ENCODE results near the gene KLHDC2. TPM values are rescaled to one million over a fixed set of nuclear protein-coding genes. Genes with fewer than 3 reads are reported as not detected.
"Not testable (repeated sequence)": the region's sequence is repeated elsewhere in the genome, so short reads cannot be mapped to it uniquely, and the experiment has no call there.

The KLHDC2 gene
- total RNA-seq, 2 experiments from 2014 or later: 24.9 to 25.5 TPM

GRCh38 chr14:49761839-49762551, 6.0 kb upstream of the KLHDC2 start:
- Mint-ChIP-seq H3K36me3 (ENCODE audit: low read depth) (no peaks in the 10 kb centered on the region), H3K9me3 (ENCODE audit: insufficient read depth) (no peaks in the 10 kb centered on the region), H3K27me3 (ENCODE audit: low read depth) (peaks cover 9% of the 10 kb centered on the region), H3K27ac (no peak overlapping the region), H3K4me1 (ENCODE audit: low read depth) (peaks cover 4% of the 10 kb centered on the region), H3K4me3 (no peak overlapping the region)
- no peak for ATAC-seq
- CTCF ChIA-PET: no interaction called here
- DNase-seq: no peak
- POLR2A ChIA-PET: interaction anchor here (1.0 kb wide), 1 partner anchor 176 kb away, joined by 3 read pairs; the partner anchor contains the start of gene RPS29

DNA sequence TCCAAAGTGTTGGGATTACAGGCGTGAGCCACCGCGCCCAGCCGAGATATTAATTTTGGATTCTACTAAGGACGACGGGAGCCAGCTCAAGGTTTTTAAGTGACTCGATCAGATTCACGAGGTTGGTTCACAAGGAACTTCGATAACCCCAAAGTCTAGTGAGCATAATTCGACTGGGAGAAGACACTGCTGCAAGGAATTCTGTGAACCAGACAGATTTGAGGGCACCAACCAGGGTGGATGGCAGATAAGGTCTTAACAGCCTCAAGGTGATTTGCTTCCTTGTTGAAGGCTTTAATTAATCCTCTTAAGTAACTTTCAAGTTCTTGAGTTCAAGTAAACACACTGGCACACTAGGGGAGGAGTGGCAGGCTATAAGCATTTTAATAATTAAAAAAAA, 1.1 kb upstream of the KLHDC2 start:
- no peaks in the 10 kb centered on the region for H3K27me3 Mint-ChIP-seq (ENCODE audit: low read depth)
- peak overlapping the region; percentile 82 for H3K4me3 Mint-ChIP-seq
- DNase-seq: no peak
- peaks cover 6% of the 10 kb centered on the region for H3K36me3 Mint-ChIP-seq (ENCODE audit: low read depth)
- H3K4me1 Mint-ChIP-seq (ENCODE audit: low read depth): peaks cover 26% of the 10 kb centered on the region
- ChIA-PET POLR2A (interaction anchor here (0.6 to 3.0 kb wide), 13 partner anchors 9 to 187 kb away, joined by 3 to 31 read pairs (median 4); partner anchors contain the start of genes DNAAF2, KLHDC1, LRR1 and MGAT2), CTCF (interaction anchor here (0.5 to 7.2 kb wide), 13 partner anchors 15 to 1094 kb away, joined by 3 to 48 read pairs (median 4); partner anchors contain the start of genes DNAAF2, MGAT2, NEMF and POLE2)
- no peak for ATAC-seq
- H3K9me3 Mint-ChIP-seq (ENCODE audit: insufficient read depth): no peaks in the 10 kb centered on the region
- peak overlapping the region; percentile 99 for H3K27ac Mint-ChIP-seq

DNA sequence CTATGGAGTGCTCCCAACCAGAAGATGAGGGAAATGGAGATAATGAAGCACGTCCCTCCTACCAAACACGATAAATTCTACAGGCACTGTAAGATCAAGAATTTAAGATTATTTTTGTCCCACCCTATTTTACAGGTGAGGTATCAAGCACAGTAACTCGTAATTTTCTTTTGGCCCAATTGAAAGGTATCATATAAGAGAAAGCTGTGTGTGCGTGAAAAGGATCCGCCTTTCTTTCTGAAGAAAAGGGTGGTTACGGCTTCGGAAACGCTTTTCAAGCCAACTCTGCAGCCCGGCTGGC, 733 bp upstream of the KLHDC2 start:
- no peak for DNase-seq
- no peaks in the 10 kb centered on the region for H3K9me3 Mint-ChIP-seq (ENCODE audit: insufficient read depth)
- H3K27me3 Mint-ChIP-seq (ENCODE audit: low read depth): no peaks in the 10 kb centered on the region
- ATAC-seq: no peak
- H3K36me3 Mint-ChIP-seq (ENCODE audit: low read depth): peaks cover 6% of the 10 kb centered on the region
- ChIA-PET CTCF (interaction anchor here (0.5 to 7.2 kb wide), 16 partner anchors 13 to 1093 kb away, joined by 3 to 48 read pairs (median 4); partner anchors contain the start of genes DNAAF2, MGAT2, NEMF and POLE2), POLR2A (interaction anchor here (0.6 to 3.0 kb wide), 14 partner anchors 9 to 234 kb away, joined by 3 to 31 read pairs (median 4); partner anchors contain the start of genes DNAAF2, KLHDC1, LRR1 and MGAT2)
- H3K4me1 Mint-ChIP-seq (ENCODE audit: low read depth): peaks cover 26% of the 10 kb centered on the region
- peak overlapping the region; percentile 99 for H3K27ac Mint-ChIP-seq
- peak overlapping the region; percentile 82 for H3K4me3 Mint-ChIP-seq

DNA sequence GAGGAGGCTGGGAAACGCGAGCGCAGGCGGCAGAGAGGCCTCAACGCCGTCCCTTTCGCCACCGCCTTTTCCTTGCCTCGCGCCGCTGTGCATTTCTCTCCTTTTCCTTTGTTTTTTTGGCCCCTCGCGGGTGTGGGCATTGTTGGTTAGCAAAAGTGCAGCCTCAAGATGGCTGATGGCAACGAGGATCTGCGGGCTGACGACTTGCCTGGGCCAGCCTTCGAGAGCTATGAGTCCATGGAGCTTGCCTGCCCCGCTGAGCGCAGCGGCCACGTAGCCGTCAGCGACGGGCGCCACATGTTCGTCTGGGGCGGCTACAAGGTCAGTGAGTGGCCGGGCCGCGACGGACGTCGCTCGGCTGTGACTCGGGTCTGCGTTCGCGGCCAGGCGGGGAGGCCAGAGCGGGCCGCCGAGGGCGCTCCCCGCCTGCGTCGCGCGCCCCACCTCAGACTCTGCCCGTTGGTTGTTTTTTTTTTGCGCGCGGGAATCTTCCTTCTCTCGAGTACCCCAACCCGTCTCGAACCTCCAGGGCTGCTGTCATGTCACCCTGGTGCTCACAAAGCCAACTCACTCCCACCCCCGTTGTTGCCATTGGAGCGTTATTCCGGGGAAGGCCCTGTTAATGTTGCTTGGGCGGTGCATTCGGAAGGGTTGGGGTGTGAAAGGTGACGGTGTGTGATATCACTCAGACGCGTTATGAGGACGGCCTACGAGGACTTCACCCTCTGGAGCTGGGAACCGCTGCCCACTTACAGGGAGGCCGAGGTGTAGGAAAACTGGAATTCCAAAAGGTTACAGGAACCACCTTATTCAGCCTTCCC, 558 bp downstream of the KLHDC2 start:
- peak overlapping the region; percentile 99 for H3K27ac Mint-ChIP-seq
- POLR2A ChIA-PET: interaction anchor here (0.6 to 3.0 kb wide), 27 partner anchors 7 to 763 kb away, joined by 3 to 31 read pairs (median 4); partner anchors contain the start of genes DNAAF2, KLHDC1, LRR1 and MGAT2
- CTCF ChIA-PET: interaction anchor here (0.6 to 7.2 kb wide), 15 partner anchors 11 to 148 kb away, joined by 3 to 48 read pairs (median 4); partner anchors contain the start of genes DNAAF2, KLHDC1, MGAT2 and NEMF

DNA sequence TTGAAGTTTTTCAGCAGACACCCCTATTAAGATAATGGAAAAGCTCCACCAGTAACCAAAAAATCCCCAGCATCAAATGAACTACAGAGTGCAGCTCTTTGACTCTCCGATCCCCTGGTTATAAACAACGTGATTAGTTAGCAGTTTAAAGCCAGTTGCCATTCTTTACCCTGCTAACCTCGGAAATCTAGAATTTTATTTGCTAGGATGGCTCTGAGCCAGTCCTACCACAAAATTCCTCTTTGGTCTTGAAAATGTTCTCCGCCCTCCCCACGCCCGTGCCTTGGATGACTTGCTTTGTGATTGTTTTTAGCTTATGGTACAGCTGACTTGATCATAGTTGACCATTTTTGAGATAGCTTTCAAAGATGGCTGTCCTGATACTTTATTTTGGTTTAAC, 1.2 kb downstream of the KLHDC2 start:
- H3K4me3 Mint-ChIP-seq: peak overlapping the region; percentile 98
- no peak for ATAC-seq
- H3K27ac Mint-ChIP-seq: peak overlapping the region; percentile 99
- H3K9me3 Mint-ChIP-seq (ENCODE audit: insufficient read depth): no peaks in the 10 kb centered on the region
- H3K4me1 Mint-ChIP-seq (ENCODE audit: low read depth): peaks cover 26% of the 10 kb centered on the region
- ChIA-PET CTCF (interaction anchor here (0.7 to 7.2 kb wide), 8 partner anchors 77 to 1472 kb away, joined by 3 to 48 read pairs (median 4); partner anchors contain the start of genes DNAAF2, KLHDC1 and NEMF), POLR2A (interaction anchor here (0.6 to 3.0 kb wide), 13 partner anchors 11 to 347 kb away, joined by 3 to 31 read pairs (median 6); partner anchors contain the start of genes DNAAF2, KLHDC1, LRR1 and MGAT2)
- peaks cover 6% of the 10 kb centered on the region for H3K36me3 Mint-ChIP-seq (ENCODE audit: low read depth)
- no peak for DNase-seq
- no peaks in the 10 kb centered on the region for H3K27me3 Mint-ChIP-seq (ENCODE audit: low read depth)

More for the DNA sequence above, 558 bp downstream of the KLHDC2 start:
- no peaks in the 10 kb centered on the region for H3K27me3 Mint-ChIP-seq (ENCODE audit: low read depth)
- peaks cover 26% of the 10 kb centered on the region for H3K4me1 Mint-ChIP-seq (ENCODE audit: low read depth)
- ATAC-seq: peak; percentile 43
- peak overlapping the region; percentile 98 for H3K4me3 Mint-ChIP-seq
- H3K9me3 Mint-ChIP-seq (ENCODE audit: insufficient read depth): no peaks in the 10 kb centered on the region
- H3K36me3 Mint-ChIP-seq (ENCODE audit: low read depth): peaks cover 6% of the 10 kb centered on the region
- peak; percentile 76 for DNase-seq

- Mint-ChIP-seq H3K27me3 (ENCODE audit: low read depth) (no peaks in the 10 kb centered on the region), H3K4me3 (peak overlapping the region; percentile 98), H3K27ac (peak overlapping the region; percentile 99), H3K9me3 (ENCODE audit: insufficient read depth) (no peaks in the 10 kb centered on the region), H3K4me1 (ENCODE audit: low read depth) (peaks cover 29% of the 10 kb centered on the region), H3K36me3 (ENCODE audit: low read depth) (peaks cover 10% of the 10 kb centered on the region)
- no peak for ATAC-seq
- DNase-seq: no peak
- POLR2A ChIA-PET: interaction anchor here (0.7 to 3.0 kb wide), 10 partner anchors 12 to 347 kb away, joined by 4 to 29 read pairs (median 8); partner anchors contain the start of genes KLHDC1, LRR1, MGAT2 and NEMF
- CTCF ChIA-PET: interaction anchor here (0.6 to 7.2 kb wide), 10 partner anchors 77 to 1472 kb away, joined by 3 to 48 read pairs (median 4); partner anchors contain the start of genes DNAAF2, KLHDC1, MGAT2 and NEMF
These were observed 1.7 kb downstream of the KLHDC2 start for GRCh38 chr14:49769581-49770211.

- Mint-ChIP-seq H3K9me3 (ENCODE audit: insufficient read depth) (no peaks in the 10 kb centered on the region), H3K27me3 (ENCODE audit: low read depth) (no peaks in the 10 kb centered on the region), H3K27ac (peak overlapping the region; percentile 39), H3K4me3 (peak overlapping the region; percentile 22), H3K36me3 (ENCODE audit: low read depth) (peaks cover 16% of the 10 kb centered on the region), H3K4me1 (ENCODE audit: low read depth) (peaks cover 34% of the 10 kb centered on the region)
- DNase-seq (no peak), ATAC-seq (no peak)
- CTCF ChIA-PET: interaction anchor here (0.6 to 7.2 kb wide), 5 partner anchors 92 to 550 kb away, joined by 3 to 48 read pairs (median 3); partner anchors contain the start of genes DNAAF2, MGAT2 and RPL36AL
- POLR2A ChIA-PET: interaction anchor here (0.7 to 2.5 kb wide), 2 partner anchors 82 to 184 kb away, joined by 5 to 10 read pairs; partner anchors contain the start of genes NEMF and RPS29
These were observed 2.4 kb downstream of the KLHDC2 start for GRCh38 chr14:49770212-49770817.

DNA sequence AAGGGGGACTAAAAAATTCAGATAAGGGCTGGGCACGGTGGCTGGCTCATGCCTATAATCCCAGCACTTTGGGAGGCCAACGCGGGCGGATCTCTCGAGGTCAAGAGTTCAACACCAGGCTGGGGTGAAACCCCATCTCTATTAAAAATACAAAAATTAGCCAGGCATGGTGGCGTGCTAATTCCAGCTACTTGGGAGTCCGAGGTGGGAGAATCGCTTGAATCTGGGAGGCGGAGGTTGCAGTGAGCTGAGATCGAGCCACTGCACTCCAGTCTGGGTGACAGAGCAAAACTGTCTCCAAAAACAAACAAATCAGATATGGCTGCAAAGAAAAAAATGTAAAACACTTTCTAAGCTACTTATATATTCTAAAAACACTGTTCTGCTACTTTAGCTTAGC, 3.7 kb downstream of the KLHDC2 start:
- H3K27me3 Mint-ChIP-seq (ENCODE audit: low read depth); ATAC-seq; H3K27ac Mint-ChIP-seq; H3K4me3 Mint-ChIP-seq; DNase-seq; H3K9me3 Mint-ChIP-seq (ENCODE audit: insufficient read depth): not testable (repeated sequence)
- peaks cover 34% of the 10 kb centered on the region for H3K4me1 Mint-ChIP-seq (ENCODE audit: low read depth)
- ChIA-PET POLR2A (interaction anchor here (1.0 kb wide), 1 partner anchor 9 kb away, joined by 3 read pairs; no protein-coding TSS in a partner anchor), CTCF (interaction anchor here (0.9 to 7.2 kb wide), 2 partner anchors 80 to 137 kb away, joined by 3 to 48 read pairs; partner anchors contain the start of genes DNAAF2 and NEMF)
- H3K36me3 Mint-ChIP-seq (ENCODE audit: low read depth): peaks cover 21% of the 10 kb centered on the region

GRCh38 chr14:49774106-49774505, 6.2 kb downstream of the KLHDC2 start:
- POLR2A ChIA-PET: interaction anchor here (0.7 kb wide), 1 partner anchor 10 kb away, joined by 3 read pairs; no protein-coding TSS in a partner anchor
- ATAC-seq (no peak), DNase-seq (no peak)
- Mint-ChIP-seq H3K4me1 (ENCODE audit: low read depth) (peaks cover 24% of the 10 kb centered on the region), H3K27ac (no peak overlapping the region), H3K9me3 (ENCODE audit: insufficient read depth) (no peaks in the 10 kb centered on the region), H3K27me3 (ENCODE audit: low read depth) (no peaks in the 10 kb centered on the region), H3K4me3 (no peak overlapping the region), H3K36me3 (ENCODE audit: low read depth) (peaks cover 28% of the 10 kb centered on the region)
- CTCF ChIA-PET: no interaction called here

GRCh38 chr14:49778421-49778820, 10.5 kb downstream of the KLHDC2 start:
- CTCF ChIA-PET: no interaction called here
- no peak for ATAC-seq
- no peak for DNase-seq
- Mint-ChIP-seq H3K36me3 (ENCODE audit: low read depth) (peaks cover 54% of the 10 kb centered on the region), H3K27me3 (ENCODE audit: low read depth) (no peaks in the 10 kb centered on the region), H3K27ac (no peak overlapping the region), H3K4me3 (no peak overlapping the region), H3K9me3 (ENCODE audit: insufficient read depth) (no peaks in the 10 kb centered on the region), H3K4me1 (ENCODE audit: low read depth) (peaks cover 9% of the 10 kb centered on the region)
- POLR2A ChIA-PET: no interaction called here
